DMS153 treated with DMSO at 0.1 percent for 48 hours (cell line): ENCODE results near the gene UBE2D4.

Source experiments
- DNase-seq: peaks from one replicate; lab custom pipeline; 2025; ENCODE audit not compliant: unreplicated experiment; lab: John Stamatoyannopoulos, UW

Gene UBE2D4

GRCh38 chr7:43906331-43907010 lies 19.8 kb upstream of the UBE2D4 start, which contains the start of gene URGCP:
Gene URGCP, minus strand, starts transcription at chr7:43906596. Its CDS starts 21 bp downstream, at chr7:43906575.
- DNase-seq = peak; percentile 41

DNA sequence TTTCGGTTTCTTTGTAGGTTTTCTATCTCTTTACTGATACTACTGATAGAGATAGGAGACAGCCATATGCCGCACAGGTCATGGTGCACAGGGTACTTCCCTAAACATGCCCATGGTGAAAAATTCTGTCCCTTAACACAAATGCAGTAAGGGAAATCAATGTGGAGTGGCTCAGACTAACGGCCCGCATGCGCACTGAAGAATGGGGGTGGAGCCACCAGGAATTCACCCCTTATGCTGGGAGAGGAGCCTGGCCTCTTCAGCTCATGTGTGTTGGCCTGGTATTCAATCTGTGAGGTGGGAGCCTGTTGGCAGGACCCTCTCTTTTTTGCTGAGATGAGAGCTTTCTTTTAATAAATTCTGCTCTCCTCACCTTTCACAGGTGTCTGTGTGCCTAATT lies 11.4 kb upstream of the UBE2D4 start:
- no peak for DNase-seq

GRCh38 chr7:43915907-43916306 lies 10.3 kb upstream of the UBE2D4 start:
- no peak for DNase-seq

- no peak for DNase-seq
Measured at GRCh38 chr7:43921423-43921822, 4.8 kb upstream of the UBE2D4 start.

DNA sequence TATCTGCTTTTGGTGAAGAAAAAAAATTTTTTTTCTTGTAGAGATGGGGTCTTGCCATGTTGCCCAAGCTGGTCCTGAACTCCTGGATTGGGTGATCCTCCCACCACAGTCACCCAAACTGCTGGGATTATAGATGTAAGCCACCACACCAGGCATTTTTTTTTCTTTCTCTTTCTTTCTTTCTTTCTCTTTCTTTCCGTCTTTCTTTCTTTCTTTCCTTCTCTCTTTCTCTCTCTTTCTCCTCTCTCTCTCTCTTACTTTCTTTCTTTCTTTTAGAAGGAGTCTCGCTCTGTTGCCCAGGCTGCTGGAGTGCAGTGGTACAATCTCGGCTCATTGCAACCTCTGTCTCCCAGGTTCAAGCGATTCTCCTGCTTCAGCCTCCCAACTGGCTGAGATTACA lies 3.5 kb upstream of the UBE2D4 start:
- no peak for DNase-seq

DNA sequence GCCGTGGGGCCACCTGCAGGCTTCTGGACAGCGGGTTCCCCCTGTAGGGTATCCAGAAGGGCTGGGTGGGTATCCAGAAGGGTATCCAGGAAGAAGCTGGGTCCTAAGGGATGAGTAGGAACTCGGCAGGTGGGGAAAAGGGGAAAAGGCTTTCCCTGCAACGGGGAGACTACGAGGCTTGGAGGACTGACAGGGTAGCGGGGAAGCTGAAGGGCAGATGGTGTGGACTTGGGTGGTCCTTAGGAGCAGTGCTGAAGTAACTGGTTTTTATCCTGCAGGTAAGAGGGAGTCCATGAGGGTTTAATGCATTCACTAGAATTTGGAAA lies 525 bp downstream of the UBE2D4 start:
- DNase-seq = no peak

DNA sequence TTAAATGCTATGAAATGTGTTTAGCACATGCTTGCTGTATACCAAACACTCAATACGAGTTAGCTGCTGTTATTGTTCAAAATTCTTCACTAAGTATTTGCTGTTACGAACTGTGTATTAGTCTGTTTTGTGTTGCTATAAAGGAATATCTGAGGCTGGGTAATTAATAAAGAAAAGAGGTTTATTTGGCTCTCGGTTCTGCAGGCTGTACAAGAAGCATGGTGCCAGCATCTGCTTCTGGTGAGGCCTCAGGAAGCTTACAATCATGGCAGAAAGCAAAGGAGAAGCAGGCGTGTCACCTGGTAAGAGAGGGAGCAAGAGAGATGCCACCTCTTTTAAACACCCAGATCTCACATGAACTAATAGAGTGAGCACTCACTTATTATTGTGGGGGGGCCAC lies 1.6 kb downstream of the UBE2D4 start:
- DNase-seq = no peak

- DNase-seq = no peak
Measured at GRCh38 chr7:43929529-43930457, 3.6 kb downstream of the UBE2D4 start.

DNA sequence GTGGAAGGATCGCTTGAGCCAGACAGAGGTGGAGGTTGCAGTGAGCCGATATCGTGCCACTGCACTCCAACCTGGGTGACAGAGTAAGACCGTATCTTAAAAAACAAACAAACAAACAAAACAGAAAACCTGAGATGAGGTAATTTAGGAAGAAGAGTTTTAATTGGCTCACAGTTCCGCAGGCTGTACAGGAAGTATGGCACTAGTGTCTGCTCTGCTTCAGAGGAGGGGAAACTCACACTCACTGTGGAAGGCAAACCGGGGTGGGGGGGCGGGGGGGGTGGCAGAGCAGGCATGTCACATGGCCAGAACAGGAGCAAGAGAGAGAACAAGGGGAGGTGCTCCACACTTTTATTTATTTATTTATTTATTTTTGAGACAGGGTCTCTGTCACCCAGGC lies 5.1 kb downstream of the UBE2D4 start:
- DNase-seq = no peak

DNA sequence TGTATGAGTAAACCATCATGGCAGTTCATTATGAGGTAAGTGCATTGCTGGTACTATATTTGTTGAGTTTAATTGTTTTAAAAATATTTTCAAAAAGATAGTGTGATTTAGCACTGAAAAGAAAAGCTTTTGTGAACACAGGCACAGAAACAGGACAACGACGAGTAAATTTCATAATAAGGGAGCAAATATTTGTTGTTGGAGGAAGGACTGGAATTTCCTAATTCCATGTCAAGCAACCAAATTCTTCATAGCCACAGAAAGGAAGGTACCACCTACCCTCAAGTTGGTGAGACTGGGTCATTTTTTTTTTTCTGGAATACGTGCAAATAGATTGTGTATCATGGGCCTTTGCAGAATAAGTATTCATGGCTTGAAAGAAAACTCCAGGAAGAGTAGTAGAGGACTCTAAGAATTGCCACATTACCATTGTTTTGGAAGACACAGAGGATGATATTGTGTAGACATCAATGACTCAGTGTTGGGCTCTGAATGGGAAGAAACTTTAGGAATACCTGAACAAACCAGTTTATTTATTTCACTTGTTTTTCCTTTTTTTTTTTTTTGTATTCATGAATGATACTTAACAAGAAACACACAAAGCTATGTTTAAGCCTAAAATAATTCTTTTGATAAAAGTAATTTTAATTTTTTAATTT lies 7.8 kb downstream of the UBE2D4 start:
- no peak for DNase-seq

DNA sequence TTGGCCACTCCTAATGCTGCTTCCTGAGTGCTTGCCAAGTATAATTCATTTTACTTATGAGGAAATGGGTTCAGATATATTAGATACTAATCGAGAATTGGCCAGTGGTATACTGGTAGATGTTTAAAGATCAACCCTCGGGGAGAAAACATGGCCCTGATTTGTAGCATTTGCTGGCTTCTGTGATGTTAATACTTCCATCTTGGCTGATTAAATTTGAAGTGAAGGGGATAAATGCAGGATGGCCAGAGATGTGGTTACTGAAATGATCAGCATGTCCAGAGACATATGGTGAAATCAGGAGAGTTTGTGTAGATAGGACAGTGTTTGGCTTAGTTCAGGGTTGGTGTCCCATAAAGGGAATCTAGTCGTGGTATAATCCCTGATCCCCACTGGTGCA lies 11.2 kb downstream of the UBE2D4 start:
- DNase-seq = no peak

DNA sequence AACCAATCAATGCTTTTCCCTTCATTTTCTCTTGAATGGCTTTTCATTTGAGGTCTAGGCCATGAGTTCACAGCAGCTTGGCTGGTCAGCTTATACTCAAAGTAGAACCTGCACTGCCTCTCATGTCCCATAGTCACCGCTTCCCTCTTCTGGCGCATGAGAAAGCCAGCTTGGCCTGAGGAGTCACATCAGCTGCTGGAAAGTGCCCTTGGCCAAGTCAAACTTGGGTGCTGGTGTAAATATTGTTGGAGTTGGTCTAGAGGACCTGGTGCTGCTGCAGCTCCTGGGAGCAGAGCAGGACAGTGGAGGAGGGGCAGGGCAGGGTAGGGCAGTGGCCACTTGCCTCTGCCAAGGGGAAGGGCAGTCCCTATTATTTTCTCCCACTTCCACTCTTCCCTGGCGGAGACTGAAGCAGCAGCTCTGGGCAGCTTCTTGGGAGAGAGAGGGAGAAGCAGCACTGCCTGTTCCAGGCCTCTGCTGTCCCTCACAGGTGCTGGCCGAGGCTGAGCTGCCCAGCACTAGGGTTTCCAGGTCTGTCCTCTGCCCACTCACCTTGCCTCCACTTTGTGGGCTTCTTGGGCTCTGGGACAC lies 12.8 kb downstream of the UBE2D4 start:
- DNase-seq = no peak

- no peak for DNase-seq
Measured at GRCh38 chr7:43942250-43942649, 16.0 kb downstream of the UBE2D4 start.

- no peak for DNase-seq
Measured at GRCh38 chr7:43942997-43943396, 16.8 kb downstream of the UBE2D4 start.

- no peak for DNase-seq
Measured at GRCh38 chr7:43943417-43944187, 17.4 kb downstream of the UBE2D4 start.

- DNase-seq = no peak
Measured at GRCh38 chr7:43944286-43944685, 18.1 kb downstream of the UBE2D4 start.

- DNase-seq = no peak
Measured at GRCh38 chr7:43952028-43952427, 25.8 kb downstream of the UBE2D4 start.

GRCh38 chr7:43953071-43953470 lies 26.8 kb downstream of the UBE2D4 start:
- no peak for DNase-seq

GRCh38 chr7:43954524-43955228 lies 28.4 kb downstream of the UBE2D4 start:
- DNase-seq = peak; percentile 15

- no peak for DNase-seq
Measured at GRCh38 chr7:43956027-43956426, 29.8 kb downstream of the UBE2D4 start.
